K562 (cell line): Measurements from ENCODE around the gene MCC. TPM values are rescaled to one million over a fixed set of nuclear protein-coding genes. Genes with fewer than 3 reads are reported as not detected.
A peak's percentile ranks its signal among the peaks of the same experiment; 100 is the strongest.

Source experiments
- CBX5 ChIP-seq: IDR thresholded peaks from 2 replicates; pipeline ENCODE4 v1.6.1; 2014; ENCODE audit warnings: low read depth, borderline replicate concordance
- CEBPB ChIP-seq: fragments of 450-650 bp; IDR thresholded peaks from 2 replicates; pipeline ENCODE4 v1.6.1; 2016; ENCODE audit warnings: missing genetic modification characterization, missing compliant biosample characterization
- DPF2 ChIP-seq: fragments of 450-650 bp; IDR thresholded peaks from 2 replicates; pipeline ENCODE4 v1.6.1; 2016
- ESRRB ChIP-seq: fragments of 250-450 bp; sonication (Bioruptor Pico); IDR thresholded peaks from 2 replicates; pipeline ENCODE4 v1.5.0; 2020; ENCODE audit warnings: mild to moderate bottlenecking, moderate library complexity, borderline replicate concordance
- ETV1 ChIP-seq: fragments of 450-650 bp; conservative IDR thresholded peaks from 2 replicates; pipeline ENCODE4 v1.6.1; 2016; ENCODE audit warnings: missing genetic modification characterization, control low read depth, low read depth, missing compliant biosample characterization
- FOXK1 ChIP-seq: sonication (generic); formaldehyde crosslinking; IDR thresholded peaks from 2 replicates; pipeline ENCODE4 v1.8.0; 2022; ENCODE audit warnings: missing genetic modification reagents, mild to moderate bottlenecking, borderline replicate concordance
- GATAD2A ChIP-seq: fragments of 450-650 bp; IDR thresholded peaks from 2 replicates; pipeline ENCODE4 v1.6.1; 2017
- HDAC1 ChIP-seq, 2 experiments: fragments of 450-650 bp; IDR thresholded peaks; 2 replicates each; pipeline ENCODE4 v1.6.1; 2016 to 2017; ENCODE audit warnings: inconsistent platforms in 1 of 2, mild to moderate bottlenecking in 1 of 2, moderate library complexity in 1 of 2
- HINFP ChIP-seq: fragments of 450-650 bp; conservative IDR thresholded peaks from 2 replicates; pipeline ENCODE4 v1.6.1; 2016; ENCODE audit warnings: missing genetic modification characterization, low read depth, mild to moderate bottlenecking, control low read depth, missing compliant biosample characterization
- KAT8 ChIP-seq: fragments of 450-650 bp; IDR thresholded peaks from 2 replicates; pipeline ENCODE4 v1.6.1; 2016; ENCODE audit warnings: low read depth, mild to moderate bottlenecking
- NBN ChIP-seq: fragments of 450-650 bp; IDR thresholded peaks from 2 replicates; pipeline ENCODE4 v1.6.1; 2016; ENCODE audit warnings: low read depth, mild to moderate bottlenecking
- PHF8 ChIP-seq: fragments of 200-600 bp; sonication (generic); IDR thresholded peaks from 2 replicates; pipeline ENCODE4 v1.6.1; 2012; ENCODE audit warnings: mixed run types, mild to moderate bottlenecking, inconsistent platforms, low read length, moderate library complexity, borderline replicate concordance
- SIN3A ChIP-seq, 2 experiments: fragments of 150-350 bp in 1 of 2; IDR thresholded peaks; 2 replicates each; pipeline ENCODE4 v1.6.1; 2011 to 2016; ENCODE audit warnings: borderline replicate concordance in 2 of 2, low read depth in 2 of 2, low read length in 2 of 2, mild to moderate bottlenecking in 2 of 2, moderate library complexity in 2 of 2; ENCODE audit not compliant: control insufficient read depth in 1 of 2
- SIN3B ChIP-seq: fragments of 450-650 bp; IDR thresholded peaks from 2 replicates; pipeline ENCODE4 v1.6.1; 2017; ENCODE audit warnings: low read depth, mild to moderate bottlenecking, moderate library complexity
- SMAD4 ChIP-seq: fragments of 250-450 bp; sonication (Bioruptor Pico); conservative IDR thresholded peaks from 2 replicates; pipeline ENCODE4 v1.8.0; 2021; ENCODE audit warnings: inconsistent platforms, mild to moderate bottlenecking, moderate library complexity
- SMARCA4 ChIP-seq: fragments of 450-650 bp; IDR thresholded peaks from 2 replicates; pipeline ENCODE4 v1.6.1; 2016
- ZNF311 ChIP-seq: fragments of 250-450 bp; sonication (Bioruptor Pico); IDR thresholded peaks from 2 replicates; pipeline ENCODE4 v1.4.0; 2020; ENCODE audit warnings: mild to moderate bottlenecking, moderate library complexity
- ZNF512 ChIP-seq: IDR thresholded peaks from 2 replicates; pipeline ENCODE4 v1.6.1; 2016; ENCODE audit warnings: missing genetic modification characterization, missing compliant biosample characterization
- ZNF583 ChIP-seq: fragments of 250-450 bp; sonication (Bioruptor Pico); IDR thresholded peaks from 2 replicates; pipeline ENCODE4 v1.4.0; 2020
- ZNF592 ChIP-seq: fragments of 450-650 bp; IDR thresholded peaks from 2 replicates; pipeline ENCODE4 v1.6.1; 2017; ENCODE audit warnings: antibody characterized with exemption, mild to moderate bottlenecking
- polyA plus RNA-seq, 8 experiments: library from polyadenylated mRNA; depleted of rRNA in 4 of 8; stranded (reverse) in 5 of 8; unstranded in 3 of 8; fragments of >200 nt; fragmentation: Nextera tagmentation in 2 of 8; fragmentation: Illumina TruSeq in 1 of 8; extraction: Ambion mirVana in 2 of 8; extraction: Trizol in 1 of 8; gene quantifications; 2 replicates each; pipeline versions ENCODE4 v1.2.1 to v1.2.3, GENCODE V29; 2011 to 2014; ENCODE audit warnings: inconsistent platforms in 1 of 8, missing spikeins in 1 of 8
- total RNA-seq, 7 experiments: library from RNA; depleted of rRNA in 6 of 7; stranded (reverse); fragments of >200 nt in 6 of 7; fragmentation: Illumina TruSeq in 2 of 7; extraction: Trizol in 2 of 7; gene quantifications; 2 replicates each; pipeline versions ENCODE4 v1.2.1 to v1.2.3, GENCODE V29; 2011 to 2021; ENCODE audit warnings: low replicate concordance in 1 of 7

Gene MCC
- total and polyA plus RNA-seq, 9 of the 15 experiments (the other 6 are each of a cell fraction or from before 2014, with no cell fraction given): 0.04 to 0.24 (median 0.06) TPM; not detected in 1

GRCh38 chr5:112975721-112976431 lies 512.4 kb downstream of the MCC start (continued):
- TF ChIP-seq ZNF592 (peak; percentile 88), SMAD4 (CRISPR knock-in tag) (peak; percentile 21; the same call in 1 of the 2 replicates), SMARCA4 (peak; percentile 8; the same call in 1 of the 2 replicates), HDAC1 (IDR thresholded peaks at IDR 0.05) (0 out of 4 replicates have a peak, but pooled peaks of 1 of the 2 experiments have one; percentile 36), PHF8 (peak; percentile 53; the same call in 1 of the 2 replicates), ZNF583 (CRISPR knock-in tag) (0 out of 2 replicates have a peak, but pooled peaks have one; percentile 22), ESRRB (no peak), GATAD2A (0 out of 2 replicates have a peak, but pooled peaks have one; percentile 72), ZNF311 (CRISPR knock-in tag) (peak; percentile 63; the same call in 1 of the 2 replicates), FOXK1 (CRISPR knock-in tag) (0 out of 2 replicates have a peak, but pooled peaks have one; percentile 48), ZNF512 (peak; percentile 45), CBX5 (no peak), CEBPB (tag) (0 out of 2 replicates have a peak, but pooled peaks have one; percentile 28), ETV1 (tag) (peak; percentile 40; the same call in 1 of the 2 replicates), SIN3A (IDR thresholded peaks at IDR 0.05; ENCODE audit: borderline replicate concordance in 2 of 2, control insufficient read depth in 1 of 2, low read depth in 2 of 2, low read length in 2 of 2) (no peak), NBN (no peak), HINFP (tag) (no peak), SIN3B (no peak; the same call in 1 of the 2 replicates), DPF2 (0 out of 2 replicates have a peak, but pooled peaks have one; percentile 17), KAT8 (0 out of 2 replicates have a peak, but pooled peaks have one; percentile 17)
